ENCODE measurements around the gene ZNF652.

GRCh38 chr17:49316258-49316570 is 45.8 kb downstream of the ZNF652 start:
- no peak for TF ChIP-seq TOX (CRISPR knock-in tag; IDR thresholded peaks at IDR 0.05; ENCODE audit: borderline replicate concordance)
- no peak for TF ChIP-seq BACH2 (CRISPR knock-in tag; IDR thresholded peaks at IDR 0.05; ENCODE audit: borderline replicate concordance)
- no peak for TF ChIP-seq ZNF565 (CRISPR knock-in tag; conservative IDR thresholded peaks at IDR 0.05; ENCODE audit: low read depth)
